ENCODE measurements around the gene TNXB.

The TNXB gene

GRCh38 chr6:32153564-32154513, 44.7 kb upstream of the TNXB start, which contains the start of gene PPT2:
Gene PPT2, plus strand, starts transcription at chr6:32154141. Its CDS starts 454 bp downstream, at chr6:32154595.
- Histone ChIP-seq H3K4me1 (peaks cover 7% of the 10 kb centered on the region), H3K9me3 (no peaks in the 10 kb centered on the region), H3K27me3 (no peaks in the 10 kb centered on the region), H3K4me3 (ENCODE audit: low read depth, low read length) (peak within 1 kb of the TSS; percentile 96), H3K36me3 (peaks cover 31% of the 10 kb centered on the region)
- DNase-seq = peak; percentile 95
- TF ChIP-seq CTCF (IDR thresholded peaks at IDR 0.05; ENCODE audit: low read depth, low read length) = peak; percentile 30; the same call in 1 of the 2 replicates

GRCh38 chr6:32152769-32153563, 43.8 kb upstream of the TNXB start:
- Histone ChIP-seq H3K36me3 (peaks cover 23% of the 10 kb centered on the region), H3K27me3 (no peaks in the 10 kb centered on the region), H3K9me3 (no peaks in the 10 kb centered on the region), H3K4me1 (peaks cover 7% of the 10 kb centered on the region), H3K4me3 (ENCODE audit: low read depth, low read length) (peak overlapping the region; percentile 96)
- TF ChIP-seq CTCF (IDR thresholded peaks at IDR 0.05; ENCODE audit: low read depth, low read length) = no peak
- DNase-seq = peak; percentile 69

- no peak for DNase-seq
- no peaks in the 10 kb centered on the region for H3K9me3 ChIP-seq
- H3K27me3 ChIP-seq = no peaks in the 10 kb centered on the region
- H3K4me3 ChIP-seq (ENCODE audit: low read depth, low read length) = peak within 1 kb of the TSS; percentile 96
- peaks cover 7% of the 10 kb centered on the region for H3K4me1 ChIP-seq
- H3K36me3 ChIP-seq = peaks cover 16% of the 10 kb centered on the region
- TF ChIP-seq CTCF (IDR thresholded peaks at IDR 0.05; ENCODE audit: low read depth, low read length) = no peak
Observed at GRCh38 chr6:32151863-32152768, 43.0 kb upstream of the TNXB start, which contains the start of gene PRRT1. Gene PRRT1, minus strand, starts transcription at chr6:32151939. Its CDS starts 112 bp downstream, at chr6:32151827.

GRCh38 chr6:32151181-32151862, 42.2 kb upstream of the TNXB start:
- no peak overlapping the region for H3K4me3 ChIP-seq (ENCODE audit: low read depth, low read length)
- TF ChIP-seq CTCF (IDR thresholded peaks at IDR 0.05; ENCODE audit: low read depth, low read length) = no peak
- DNase-seq = no peak
- no peaks in the 10 kb centered on the region for H3K27me3 ChIP-seq
- peaks cover 7% of the 10 kb centered on the region for H3K4me1 ChIP-seq
- H3K9me3 ChIP-seq = no peaks in the 10 kb centered on the region
- H3K36me3 ChIP-seq = peaks cover 9% of the 10 kb centered on the region
